Aorta (tissue), 5 donors: Measurements from ENCODE around the gene IPO11. TPM values are rescaled to one million over a fixed set of nuclear protein-coding genes. Genes with fewer than 3 reads are reported as not detected.

Experiments used
- ATAC-seq: fragments of 200-7000 bp; cut with Tn5 transposase; one replicate; pipeline ENCODE4 v1.9.1; 2022; ENCODE audit warnings: moderate library complexity; ENCODE audit not compliant: low FRiP score
- DNase-seq, 2 donors: peaks; one replicate each; pipeline ENCODE4 v3.0.0-alpha.2; 2020
- H3K27ac ChIP-seq, 2 donors: one replicate each; pipeline ENCODE4 v1.5.1; 2013; ENCODE audit warnings: low read length in 2 of 2, mild to moderate bottlenecking in 2 of 2, moderate library complexity in 2 of 2, control low read depth in 1 of 2, inconsistent platforms in 1 of 2, low read depth in 1 of 2
- H3K27me3 ChIP-seq, 2 donors: one replicate each; pipeline ENCODE4 v1.6.1; 2013; ENCODE audit warnings: control low read depth in 1 of 2, low read length in 1 of 2, mild to moderate bottlenecking in 1 of 2, moderate library complexity in 1 of 2; ENCODE audit not compliant: insufficient read depth in 2 of 2, control insufficient read depth in 1 of 2
- H3K36me3 ChIP-seq, 2 donors: one replicate each; pipeline ENCODE4 v1.6.1; 2013; ENCODE audit warnings: control low read depth in 1 of 2, low read length in 1 of 2, mild to moderate bottlenecking in 1 of 2; ENCODE audit not compliant: insufficient read depth in 2 of 2, control insufficient read depth in 1 of 2
- H3K4me1 ChIP-seq, 2 donors: one replicate each; pipeline ENCODE4 v1.6.1; 2013; ENCODE audit warnings: low read length in 2 of 2, control low read depth in 1 of 2, mild to moderate bottlenecking in 1 of 2, moderate library complexity in 1 of 2; ENCODE audit not compliant: insufficient read depth in 2 of 2, control insufficient read depth in 1 of 2
- H3K4me3 ChIP-seq, 2 donors: one replicate each; pipeline ENCODE4 v1.5.1; 2013; ENCODE audit warnings: low read length in 2 of 2, control low read depth in 1 of 2, mild to moderate bottlenecking in 1 of 2
- H3K9me3 ChIP-seq: one replicate; pipeline ENCODE4 v1.6.1; 2013; ENCODE audit warnings: mild to moderate bottlenecking, low read length; ENCODE audit not compliant: control insufficient read depth
- WGBS, 2 donors: extraction: QIAGEN DNeasy Blood & Tissue Kit; methylation state at CpG; one replicate each; pipeline ENCODE4 v1.1.7; 2013; 5-methylcytosine and 5-hydroxymethylcytosine counted together
- intact Hi-C, 2 donors: fragments of 100-400 bp; cut with DNase I; formaldehyde crosslinking; loops; one replicate each; pipeline versions ENCODE4 v1.14.2 to v1.15.0; 2022
- polyA plus RNA-seq, 2 donors: library from polyadenylated mRNA; stranded (reverse); fragments of 200-250 nt; gene quantifications; one replicate each; pipeline ENCODE4 v1.2.3, GENCODE V29; 2013
- total RNA-seq, 2 donors: library from RNA; stranded (reverse); fragmentation: NEBNext Ultra II Directional; extraction: Animal tissue kit (Norgen Biotek cat#: 25700); gene quantifications; one replicate each; pipeline ENCODE4 v1.2.1, GENCODE V29; 2021
- donor health status: healthy with polysubstance abuse.
- donor health status: Bipolar disorder and iron deficiency.
- donor health status: DM: no; HTN: no; CAD: no.
- donor health status: DM: no; HTN: no; CAD: no.
- donor health status: DM: yes; HTN: yes; CAD: no.

Gene IPO11
- total and polyA plus RNA-seq, 4 donors, result 5.0 to 41.2 (median 16.0) TPM

DNA sequence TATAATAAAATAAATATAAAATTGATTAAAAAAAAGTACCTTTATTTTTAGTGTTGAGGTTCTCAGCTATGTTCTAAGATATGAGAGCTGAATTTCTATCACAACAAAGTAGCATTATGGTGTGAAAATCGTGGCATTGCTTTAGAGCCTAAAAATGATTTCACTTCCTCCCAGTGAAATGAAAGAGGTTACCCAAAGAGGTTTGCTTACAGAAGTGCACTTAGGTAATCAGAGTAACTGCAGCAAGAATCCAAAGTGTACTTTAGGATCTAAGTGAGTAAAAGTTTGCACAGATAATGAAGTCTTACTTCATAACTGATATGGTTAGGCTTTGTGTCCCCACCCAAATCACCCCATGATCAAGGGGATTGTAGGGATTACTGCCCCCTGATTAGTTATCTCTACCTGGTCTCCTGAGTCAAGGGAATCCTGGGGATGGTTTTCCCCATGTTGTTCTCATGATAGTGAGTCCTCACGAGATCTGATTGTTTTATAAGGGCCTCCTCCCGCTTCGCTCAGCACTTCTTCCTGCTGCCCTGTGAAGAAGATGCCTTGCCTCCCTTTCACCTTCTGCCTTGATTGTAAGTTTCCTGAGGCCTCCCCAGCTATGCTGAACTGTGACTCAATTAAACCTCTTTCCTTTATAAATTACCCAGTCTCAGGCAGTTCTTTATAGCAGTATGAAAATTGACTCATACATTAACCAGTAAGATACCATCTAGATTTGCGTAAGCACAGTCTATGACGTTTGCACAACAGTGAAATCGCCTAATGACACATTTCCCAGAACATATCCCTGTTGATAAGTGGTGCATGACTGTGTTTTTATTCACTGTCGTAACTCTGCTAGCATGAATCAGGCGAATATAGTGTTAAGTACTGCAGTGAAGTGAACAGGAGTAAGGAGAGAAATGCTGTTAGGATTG, 125.7 kb downstream of the IPO11 start:
- intact Hi-C loops, result no loop called here
- Histone ChIP-seq H3K27ac (no peak overlapping the region), H3K4me1 (no peaks in the 10 kb centered on the region), H3K9me3 (no peaks in the 10 kb centered on the region), H3K36me3 (peaks cover 0 to 2% of the 10 kb centered on the region in 2 donors), H3K4me3 (no peak overlapping the region), H3K27me3 (no peaks in the 10 kb centered on the region)
- no peak for ATAC-seq
- DNase-seq, result no peak
- 89 to 91% methylated on average over 9 of the region's 9 CpGs for WGBS, 2 donors

DNA sequence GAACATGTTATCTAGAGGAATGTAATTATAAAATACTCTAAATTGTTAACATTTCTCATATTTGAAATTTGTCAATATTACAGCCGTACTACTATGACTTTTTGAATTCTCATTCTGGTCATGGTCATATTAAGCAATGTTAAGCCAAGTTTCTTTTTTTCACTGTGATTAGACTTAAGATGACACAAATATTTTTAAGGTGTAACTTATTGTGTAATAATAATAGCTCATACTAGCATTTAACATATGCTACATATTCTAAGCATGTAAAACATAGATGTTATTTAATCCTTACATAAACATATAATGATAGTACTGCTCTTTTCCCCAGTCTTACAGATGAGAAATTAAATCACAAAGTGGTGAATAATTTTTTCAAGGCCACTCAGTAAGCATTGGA, 130.2 kb downstream of the IPO11 start:
- DNase-seq (no peak), ATAC-seq (no peak)
- 83 to 95% methylated on average over 1 of the region's 1 CpG for WGBS, 2 donors
- intact Hi-C loops, result no loop called here
- Histone ChIP-seq H3K27me3 (no peaks in the 10 kb centered on the region), H3K4me1 (no peaks in the 10 kb centered on the region), H3K4me3 (no peak overlapping the region), H3K36me3 (peaks cover 0 to 2% of the 10 kb centered on the region in 2 donors), H3K27ac (no peak overlapping the region), H3K9me3 (no peaks in the 10 kb centered on the region)

DNA sequence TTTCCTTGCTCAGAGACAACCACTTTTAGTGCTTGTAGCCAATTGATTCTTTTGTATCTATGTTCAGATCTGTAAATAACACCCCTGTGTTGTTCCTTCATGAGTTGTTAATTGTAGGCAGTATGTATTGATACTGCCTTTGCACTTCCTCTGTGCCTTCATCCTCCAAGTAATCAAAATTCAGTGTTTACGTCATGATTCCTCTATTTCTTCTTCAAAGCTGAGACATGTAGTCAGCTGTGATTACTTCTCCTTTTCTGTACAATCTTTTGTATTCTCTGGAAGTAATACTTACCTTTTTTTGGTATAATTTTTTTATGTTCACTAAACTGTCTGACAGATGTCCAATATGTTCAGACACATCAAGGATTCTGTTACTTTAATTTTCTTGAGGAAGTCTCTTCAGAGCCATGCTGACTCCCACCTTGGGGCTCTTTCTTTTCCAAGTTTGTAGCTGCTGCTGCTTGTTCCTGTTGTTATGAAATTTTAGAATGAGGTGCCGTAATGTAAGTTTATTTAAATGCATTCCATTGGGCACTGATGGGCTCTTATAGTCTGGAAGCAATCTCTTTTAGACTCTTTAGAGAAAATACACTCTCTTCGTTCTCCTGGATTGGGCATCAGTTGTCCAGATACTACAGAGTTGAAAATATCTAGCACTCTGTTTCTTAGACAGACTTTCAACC, 135.5 kb downstream of the IPO11 start:
- 69% methylated on average over 3 of the region's 3 CpGs for WGBS, 2 donors
- no peaks in the 10 kb centered on the region for H3K9me3 ChIP-seq
- DNase-seq (no peak), ATAC-seq (no peak)
- intact Hi-C loops, result no loop called here
- no peak overlapping the region for H3K4me3 ChIP-seq
- no peaks in the 10 kb centered on the region for H3K4me1 ChIP-seq
- H3K27me3 ChIP-seq, result no peaks in the 10 kb centered on the region
- no peaks in the 10 kb centered on the region for H3K36me3 ChIP-seq
- no peak overlapping the region for H3K27ac ChIP-seq

DNA sequence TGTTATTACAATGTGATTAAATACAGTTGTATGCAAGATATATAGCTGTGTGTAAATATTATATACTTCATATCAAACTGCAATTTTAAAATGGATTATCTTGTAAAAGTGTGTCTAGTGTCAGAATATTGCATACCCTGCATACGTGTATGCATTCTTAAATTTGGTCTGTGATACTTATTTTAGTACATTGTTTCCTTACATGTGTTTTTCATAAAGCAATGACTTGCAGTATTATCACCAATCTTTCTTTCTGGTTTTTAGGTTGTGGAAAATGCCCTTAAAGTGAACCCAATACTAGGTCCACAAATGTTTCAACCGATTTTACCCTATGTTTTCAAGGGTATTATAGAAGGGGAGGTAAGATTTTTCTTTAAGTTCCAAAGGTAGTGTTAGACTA, 137.5 kb downstream of the IPO11 start:
- Histone ChIP-seq H3K27ac (no peak overlapping the region), H3K9me3 (no peaks in the 10 kb centered on the region), H3K4me3 (no peak overlapping the region), H3K4me1 (no peaks in the 10 kb centered on the region), H3K36me3 (no peaks in the 10 kb centered on the region), H3K27me3 (no peaks in the 10 kb centered on the region)
- DNase-seq (no peak), ATAC-seq (no peak)
- intact Hi-C loops, result no loop called here
- 89 to 90% methylated on average over 2 of the region's 2 CpGs for WGBS, 2 donors

DNA sequence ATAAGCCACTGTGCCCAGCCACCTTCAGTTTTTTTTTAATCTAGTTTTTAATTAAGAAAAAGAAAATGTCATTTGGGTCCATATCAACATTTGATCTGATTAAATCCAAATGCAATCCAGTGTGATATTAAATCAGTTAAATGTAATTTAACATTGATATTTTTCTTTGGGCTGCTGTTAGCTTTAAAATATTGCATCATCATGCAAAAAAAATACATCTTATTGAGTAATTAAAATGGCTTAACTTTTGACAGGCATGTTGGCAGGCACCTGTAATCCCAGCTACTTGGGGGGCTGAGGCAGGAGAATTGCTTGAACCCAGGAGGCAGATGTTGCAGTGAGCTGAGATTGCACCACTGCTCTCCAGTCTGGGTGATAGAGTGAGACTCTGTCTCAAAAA, 143.4 kb downstream of the IPO11 start:
- intact Hi-C loops, result no loop called here
- Histone ChIP-seq H3K9me3 (no peaks in the 10 kb centered on the region), H3K27ac (no peak overlapping the region), H3K36me3 (no peaks in the 10 kb centered on the region), H3K4me1 (no peaks in the 10 kb centered on the region), H3K27me3 (no peaks in the 10 kb centered on the region), H3K4me3 (no peak overlapping the region)
- DNase-seq (no peak), ATAC-seq (no peak)

DNA sequence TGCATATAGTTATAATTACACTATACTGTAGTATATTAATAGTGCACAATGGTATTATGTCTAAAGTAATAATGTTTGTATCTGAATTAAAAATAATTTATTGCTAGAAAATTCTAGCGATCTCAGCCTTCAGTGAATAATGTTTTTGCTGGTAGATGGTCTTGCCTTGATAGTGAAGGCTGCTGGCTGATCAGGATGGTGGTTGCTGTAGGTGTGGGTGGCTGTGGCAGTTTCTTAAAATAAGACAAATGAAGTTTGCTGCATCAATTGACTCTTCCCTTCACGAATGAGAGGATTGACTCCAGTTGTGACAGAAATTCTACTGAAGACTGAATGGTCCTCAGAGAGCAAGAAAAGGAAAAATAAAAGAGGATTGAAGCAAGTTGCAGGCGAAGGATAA, 146.4 kb downstream of the IPO11 start:
- no peaks in the 10 kb centered on the region for H3K27me3 ChIP-seq
- DNase-seq (no peak), ATAC-seq (no peak)
- no peak overlapping the region for H3K27ac ChIP-seq
- no peaks in the 10 kb centered on the region for H3K4me1 ChIP-seq
- H3K36me3 ChIP-seq, result no peaks in the 10 kb centered on the region
- intact Hi-C loops, result no loop called here
- H3K4me3 ChIP-seq, result no peak overlapping the region
- H3K9me3 ChIP-seq, result no peaks in the 10 kb centered on the region
- 91 to 94% methylated on average over 3 of the region's 3 CpGs for WGBS, 2 donors

DNA sequence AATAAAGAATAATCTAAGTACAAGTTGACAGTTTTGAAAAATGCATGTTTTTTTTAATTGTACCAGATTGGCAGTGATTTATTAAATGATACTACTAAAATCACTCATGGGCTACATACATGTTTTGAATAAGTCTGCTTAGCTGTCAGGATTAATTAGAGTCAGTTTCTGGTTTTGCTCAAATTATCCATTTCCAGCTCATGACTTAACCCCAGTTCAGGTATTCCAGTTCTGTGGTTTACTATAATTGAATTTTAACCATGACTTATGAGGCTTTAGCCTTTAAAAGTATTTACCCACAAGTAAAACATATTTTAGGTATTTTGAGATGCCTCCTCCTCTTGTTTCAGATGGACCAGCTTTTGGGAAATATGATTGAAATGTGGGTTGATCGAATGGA, 148.2 kb downstream of the IPO11 start:
- intact Hi-C loops, result no loop called here
- Histone ChIP-seq H3K27ac (no peak overlapping the region), H3K36me3 (no peaks in the 10 kb centered on the region), H3K4me1 (no peaks in the 10 kb centered on the region), H3K9me3 (no peaks in the 10 kb centered on the region), H3K4me3 (no peak overlapping the region), H3K27me3 (no peaks in the 10 kb centered on the region)
- whole genome bisulfite sequencing, 2 donors, result 72 to 80% methylated on average over 1 of the region's 1 CpG
- ATAC-seq (no peak), DNase-seq (no peak)

DNA sequence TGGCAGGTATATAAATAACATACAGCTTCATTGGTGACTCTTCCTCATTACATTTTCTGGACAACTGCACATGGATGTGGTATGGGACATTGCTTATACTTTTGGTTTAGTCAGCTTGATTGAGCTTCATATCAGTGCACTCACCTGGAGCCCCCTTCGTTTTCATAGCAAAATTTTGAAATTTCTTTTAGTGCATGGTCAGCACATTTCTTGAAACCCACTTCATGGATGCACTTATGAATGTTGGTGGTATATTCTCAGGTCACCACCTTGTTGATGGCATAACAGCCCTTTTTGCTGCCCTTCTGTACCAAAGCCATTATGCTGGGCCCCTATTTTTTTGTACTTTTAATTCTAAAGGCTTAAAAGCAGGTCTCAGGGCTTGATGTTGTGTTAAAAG, 149.3 kb downstream of the IPO11 start:
- Histone ChIP-seq H3K36me3 (no peaks in the 10 kb centered on the region), H3K4me3 (no peak overlapping the region), H3K4me1 (no peaks in the 10 kb centered on the region), H3K27me3 (no peaks in the 10 kb centered on the region), H3K27ac (no peak overlapping the region), H3K9me3 (no peaks in the 10 kb centered on the region)
- WGBS, 2 donors, result 90 to 97% methylated on average over 1 of the region's 1 CpG
- ATAC-seq, result no peak
- intact Hi-C loops, result no loop called here
- no peak for DNase-seq

DNA sequence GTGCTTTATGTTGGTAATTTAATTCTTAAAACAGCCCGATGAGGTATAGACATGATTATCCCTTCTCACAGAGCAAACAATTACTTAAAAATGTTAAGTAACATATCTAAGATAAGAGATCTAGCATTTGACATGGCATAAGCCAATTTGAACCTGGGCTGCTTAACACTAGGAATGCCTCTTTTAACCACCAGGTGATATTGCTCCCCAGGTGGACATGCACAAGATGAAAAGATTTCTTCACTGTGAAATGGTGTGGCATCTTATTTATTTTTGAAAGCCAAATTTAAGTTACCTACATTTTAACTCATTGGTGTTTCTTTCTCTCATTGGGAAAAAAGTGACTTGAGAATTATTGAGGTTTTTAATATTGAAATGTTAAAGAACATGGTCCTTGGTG, 150.3 kb downstream of the IPO11 start:
- Histone ChIP-seq H3K4me3 (no peak overlapping the region), H3K9me3 (no peaks in the 10 kb centered on the region), H3K27me3 (no peaks in the 10 kb centered on the region), H3K4me1 (no peaks in the 10 kb centered on the region), H3K27ac (no peak overlapping the region), H3K36me3 (no peaks in the 10 kb centered on the region)
- ATAC-seq (no peak), DNase-seq (no peak)
- intact Hi-C loops, result no loop called here
- WGBS, 2 donors, result 91 to 92% methylated on average over 1 of the region's 1 CpG
